Fibroblast of villous mesenchyme (primary cell): ENCODE results near the gene SYTL5. TPM values are rescaled to one million over a fixed set of nuclear protein-coding genes. Genes with fewer than 3 reads are reported as not detected.

Experiments
- DNase-seq: peaks from one replicate; pipeline ENCODE4 v3.0.0-alpha.2; 2010; ENCODE audit warnings: low read depth
- H3K4me3 ChIP-seq: 2 replicates; pipeline ENCODE4 v1.5.1; 2011; ENCODE audit warnings: low read depth, mild to moderate bottlenecking, low read length
- CTCF ChIP-seq: IDR thresholded peaks from 2 replicates; pipeline ENCODE4 v1.5.1; 2012; ENCODE audit warnings: low read depth, mild to moderate bottlenecking, low read length; ENCODE audit not compliant: insufficient read depth
- total RNA-seq: library from RNA; depleted of rRNA; stranded (reverse); fragments of >200 nt; gene quantifications from 2 replicates; pipeline ENCODE4 v1.2.3, GENCODE V29; 2012

SYTL5 gene
- total RNA-seq, 1 donor = 10.4 TPM

- no peak for DNase-seq
- no peak for TF ChIP-seq CTCF
Measured at GRCh38 chrX:38109042-38109898, 102.9 kb downstream of the SYTL5 start.

GRCh38 chrX:38110231-38110630 is 103.9 kb downstream of the SYTL5 start:
- no peak overlapping the region for H3K4me3 ChIP-seq
- TF ChIP-seq CTCF = no peak
- DNase-seq = peak; percentile 13

More at GRCh38 chrX:38109042-38109898, 102.9 kb downstream of the SYTL5 start:
- H3K4me3 ChIP-seq = no peak overlapping the region

DNA sequence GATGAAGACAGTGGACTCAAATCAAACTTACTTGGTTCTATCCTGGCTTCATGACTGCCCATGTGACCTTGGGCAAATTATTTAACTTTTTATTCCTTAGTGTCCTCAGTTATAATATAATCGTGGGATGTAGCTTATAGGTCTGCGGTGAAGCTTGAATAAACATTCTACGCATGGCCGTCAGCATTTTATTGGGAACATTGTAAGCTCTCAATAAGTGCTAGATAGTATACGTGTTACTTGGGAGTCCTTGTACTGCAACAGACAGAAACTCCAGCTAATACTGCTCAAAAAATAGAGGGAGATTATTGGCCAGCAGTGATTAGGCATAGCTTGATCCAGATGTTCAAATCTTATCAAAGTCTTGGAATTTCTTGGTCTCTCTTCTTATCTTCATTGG is 104.8 kb downstream of the SYTL5 start:
- DNase-seq = peak; percentile 75
- H3K4me3 ChIP-seq = no peak overlapping the region
- TF ChIP-seq CTCF = no peak

DNA sequence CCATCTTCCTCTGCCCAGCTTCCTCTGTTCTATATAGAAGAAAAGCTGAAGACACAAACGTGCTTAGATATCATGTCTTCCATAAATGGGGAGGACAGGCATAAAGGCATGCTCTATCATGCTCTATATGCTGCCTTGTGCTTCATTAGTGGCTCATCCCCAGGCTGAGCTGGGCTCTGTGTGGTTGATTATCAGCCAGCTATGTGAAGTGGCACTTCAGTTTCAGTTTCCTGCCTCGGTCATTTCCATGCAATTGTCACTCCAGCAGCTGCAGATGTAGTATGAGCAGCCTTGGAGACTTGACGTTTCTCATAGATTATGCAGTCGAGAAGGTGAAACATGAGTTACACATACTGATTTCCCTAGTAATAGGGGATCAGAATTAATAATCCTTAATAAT is 106.2 kb downstream of the SYTL5 start:
- H3K4me3 ChIP-seq = no peak overlapping the region
- no peak for DNase-seq
- TF ChIP-seq CTCF = no peak

GRCh38 chrX:38116706-38117105 is 110.4 kb downstream of the SYTL5 start:
- DNase-seq = no peak
- no peak for TF ChIP-seq CTCF
- H3K4me3 ChIP-seq = no peak overlapping the region

- no peak for DNase-seq
- no peak for TF ChIP-seq CTCF
- H3K4me3 ChIP-seq = no peak overlapping the region
Measured at GRCh38 chrX:38117485-38117884, 111.1 kb downstream of the SYTL5 start.

GRCh38 chrX:38124000-38124399 is 117.6 kb downstream of the SYTL5 start:
- no peak overlapping the region for H3K4me3 ChIP-seq
- peak; percentile 40 for DNase-seq
- TF ChIP-seq CTCF = no peak
